Forelimb muscle (tissue), 1 donor: ENCODE results near the gene ZNF658. TPM values are rescaled to one million over a fixed set of nuclear protein-coding genes. Genes with fewer than 3 reads are reported as not detected.
"Not testable (repeated sequence)": the region's sequence is repeated elsewhere in the genome, so short reads cannot be mapped to it uniquely, and the experiment has no call there.

Experiments
- DNase-seq: peaks from one replicate; pipeline ENCODE4 v3.0.0-alpha.2; 2013; ENCODE audit warnings: low read depth
- polyA plus RNA-seq: library from polyadenylated mRNA; unstranded; fragments of 120-200 nt; gene quantifications from one replicate; pipeline ENCODE4 v1.2.1, GENCODE V29; 2013; ENCODE audit not compliant: insufficient read length

The ZNF658 gene
- 6.7 TPM for polyA plus RNA-seq

GRCh38 chr9:66900490-66901131, at the start of gene ZNF658:
Gene ZNF658 (plus strand): TSS chr9:66900725. CDS start chr9:66903562, 2,837 bp downstream.
- DNase-seq = peak; percentile 82

GRCh38 chr9:66861732-66862131, 38.8 kb upstream of the ZNF658 start:
- DNase-seq = not testable (repeated sequence)

GRCh38 chr9:66868660-66869059, 31.9 kb upstream of the ZNF658 start:
- DNase-seq = not testable (repeated sequence)

- DNase-seq = not testable (repeated sequence)
These were observed 19.9 kb upstream of the ZNF658 start for GRCh38 chr9:66880605-66881004.

GRCh38 chr9:66881847-66882246, 18.7 kb upstream of the ZNF658 start:
- not testable (repeated sequence) for DNase-seq

DNA sequence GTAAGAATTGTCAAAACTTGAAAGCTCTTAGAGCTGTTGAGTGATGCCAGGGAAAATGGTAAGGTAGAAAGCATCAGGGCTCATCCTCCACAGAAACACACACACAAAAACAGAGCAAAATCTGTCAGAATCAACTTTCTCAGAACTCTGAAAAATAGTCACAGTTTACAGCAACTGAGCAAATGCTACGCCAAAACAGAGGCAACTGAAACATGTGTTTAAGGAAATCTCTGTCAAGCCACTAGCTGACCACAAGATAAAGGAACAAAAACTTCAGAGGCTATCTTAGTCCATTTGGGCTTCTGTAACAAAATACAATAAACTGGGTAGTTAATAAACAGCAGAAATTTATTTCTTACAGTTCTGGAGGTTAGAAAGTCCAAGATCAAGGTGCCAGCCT, 10.2 kb upstream of the ZNF658 start:
- not testable (repeated sequence) for DNase-seq

DNA sequence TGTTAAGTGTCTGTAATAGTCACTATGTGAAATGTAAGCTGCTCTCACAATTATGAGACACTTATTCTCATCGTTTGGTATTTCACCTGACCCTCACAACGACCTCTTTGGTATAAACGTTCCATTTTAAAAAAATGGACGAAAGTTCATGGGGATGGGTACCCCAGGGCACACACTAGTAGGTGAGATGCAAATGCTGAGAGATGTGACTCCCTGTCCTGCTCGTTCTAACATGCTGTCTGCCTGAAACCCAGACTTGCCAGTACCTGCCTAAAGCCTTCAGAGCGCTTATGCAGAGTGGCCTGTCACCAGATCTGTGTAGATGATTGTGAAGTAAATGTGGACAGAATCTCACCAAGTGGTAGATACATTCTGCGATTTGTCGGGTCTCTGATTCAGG, 616 bp downstream of the ZNF658 start:
- DNase-seq = not testable (repeated sequence)

DNA sequence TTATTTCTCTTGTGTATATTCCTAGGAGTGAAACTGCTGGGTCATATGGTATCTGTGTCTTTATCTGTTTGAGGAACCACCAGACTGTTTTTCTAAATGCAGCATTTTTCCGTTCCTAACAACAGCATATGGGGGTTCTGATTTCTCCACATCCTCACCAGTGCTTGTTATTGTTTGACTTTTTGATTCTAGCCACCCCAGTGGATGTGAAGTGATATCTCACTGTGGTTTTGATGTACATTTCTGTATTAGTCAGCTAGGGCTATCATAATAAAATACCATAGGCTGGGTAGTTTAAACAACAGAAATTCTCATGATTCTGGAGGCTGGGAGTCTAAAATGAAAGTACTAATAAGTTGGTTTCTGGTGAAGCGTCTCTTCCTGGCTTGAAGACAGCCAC, 9.0 kb downstream of the ZNF658 start:
- DNase-seq = not testable (repeated sequence)

- DNase-seq = not testable (repeated sequence)
These were observed 19.5 kb downstream of the ZNF658 start for GRCh38 chr9:66920072-66920471.

DNA sequence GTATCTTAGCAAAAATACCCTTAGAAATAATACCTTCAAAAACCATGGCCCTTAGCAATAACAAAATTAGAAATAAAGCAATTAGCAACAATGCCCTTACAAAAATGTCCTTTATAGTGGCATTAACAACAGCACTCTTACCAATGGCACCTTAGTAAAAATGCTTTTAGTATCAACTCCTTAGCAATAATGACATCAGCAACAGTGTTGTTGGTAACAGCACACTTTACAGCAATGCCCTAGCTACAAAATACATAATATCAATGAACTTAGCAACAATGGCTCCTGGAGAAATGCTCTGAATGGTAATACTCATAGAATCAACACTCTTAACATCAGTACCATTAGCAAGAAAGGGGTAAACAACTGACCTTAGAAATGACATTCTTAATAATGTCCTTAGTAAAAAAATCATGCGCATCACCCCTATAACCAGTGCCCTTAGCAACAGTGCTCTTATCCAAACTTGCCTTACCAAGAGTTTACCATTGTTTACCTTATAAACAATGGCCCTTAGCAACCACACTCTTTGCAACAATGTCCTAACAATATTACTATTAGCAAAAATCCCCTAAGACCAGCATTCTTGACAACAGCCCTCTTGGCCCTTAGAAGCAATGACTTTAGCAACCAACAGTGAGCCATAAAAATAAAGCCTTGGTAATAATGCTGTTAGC, 35.8 kb downstream of the ZNF658 start:
- not testable (repeated sequence) for DNase-seq

DNA sequence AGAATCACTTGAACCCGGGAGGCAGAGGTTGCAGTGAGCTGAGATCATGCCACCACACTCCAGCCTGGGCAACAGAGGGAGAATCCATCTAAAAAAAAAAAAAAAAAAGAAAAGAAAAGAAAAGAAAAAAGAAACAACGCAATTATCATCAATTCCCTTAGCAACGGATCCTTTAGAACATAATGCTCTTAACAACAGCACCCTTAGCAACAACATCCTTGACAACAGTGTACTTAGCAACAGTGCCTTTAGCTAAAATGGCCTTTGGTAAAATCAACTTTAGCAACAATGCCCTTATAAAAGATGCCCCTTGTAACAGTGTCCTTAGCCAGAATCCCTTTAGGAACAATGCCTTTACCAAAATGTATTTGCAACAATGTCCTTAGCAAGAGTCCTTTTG, 37.1 kb downstream of the ZNF658 start:
- DNase-seq = not testable (repeated sequence)

GRCh38 chr9:66938322-66938721, 37.8 kb downstream of the ZNF658 start:
- DNase-seq = not testable (repeated sequence)

GRCh38 chr9:66939878-66940830, 39.6 kb downstream of the ZNF658 start:
- DNase-seq = not testable (repeated sequence)

- peak; percentile 14 for DNase-seq
These were observed 42.1 kb downstream of the ZNF658 start for GRCh38 chr9:66942400-66943155.

- not testable (repeated sequence) for DNase-seq
These were observed 52.1 kb downstream of the ZNF658 start for GRCh38 chr9:66952576-66952975.

Other genes with a start within 250 kb of the ZNF658 start
- not detected for gene SPATA31A3, start 91.8 kb downstream of the ZNF658 start, polyA plus RNA-seq